Endothelial cell of umbilical vein (primary cell): Measurements from ENCODE around the gene MUC20. TPM values are rescaled to one million over a fixed set of nuclear protein-coding genes. Genes with fewer than 3 reads are reported as not detected.

ENCODE experiments used
- BruUV-seq: library from RNA; stranded (reverse); fragments of 400-500 nt; replicated peaks from 2 replicates; lab custom pipeline; 2021; lab: Mats Ljungman, UMichigan
- CTCF ChIA-PET: fragments of 300-600, 350-600 bp; sonication (Branson Sonifier 250); formaldehyde crosslinking; loops from one replicate; lab custom pipeline; 2021; ENCODE audit warnings: antibody characterized with exemption, inconsistent platforms; lab: Charles Lee
- POLR2A ChIA-PET: fragments of 300-600, 350-600 bp; sonication (Branson Sonifier 250); formaldehyde crosslinking; loops from one replicate; lab custom pipeline; 2021; ENCODE audit warnings: antibody characterized with exemption, inconsistent platforms; lab: Charles Lee
- DNase-seq: peaks from one replicate; pipeline ENCODE4 v3.0.0-alpha.2; 2011; ENCODE audit warnings: low read depth, low spot score
- FAIRE-seq: peaks from 2 replicates; lab custom pipeline; 2011; peaks lifted over from hg19 to GRCh38; lab: Jason Lieb, UNC
- H2AFZ ChIP-seq: 2 replicates; pipeline ENCODE4 v1.6.0; 2012; ENCODE audit warnings: low read depth, low read length, control low read depth, inconsistent platforms
- H3K27ac ChIP-seq: 2 replicates; pipeline ENCODE4 v1.5.1; 2011; ENCODE audit warnings: low read depth, mild to moderate bottlenecking, control low read depth, low read length, moderate library complexity; ENCODE audit not compliant: insufficient read depth
- H3K27me3 ChIP-seq, 2 experiments: 2 replicates each; pipeline versions ENCODE4 v1.6.0 to v1.6.1; 2011; ENCODE audit warnings: low read length in 2 of 2, mixed read lengths in 1 of 2; ENCODE audit not compliant: control insufficient read depth in 2 of 2, insufficient read depth in 2 of 2
- H3K36me3 ChIP-seq, 2 experiments: 2 replicates in 1 of 2; 3 replicates in 1 of 2; pipeline ENCODE4 v1.5.1; 2011; ENCODE audit warnings: low read length in 2 of 2, mild to moderate bottlenecking in 1 of 2, moderate library complexity in 1 of 2; ENCODE audit not compliant: control insufficient read depth in 2 of 2, insufficient read depth in 2 of 2; ENCODE audit errors: extremely low read depth in 1 of 2
- H3K4me1 ChIP-seq: 3 replicates; pipeline ENCODE4 v1.5.1; 2011; ENCODE audit warnings: mild to moderate bottlenecking, low read length; ENCODE audit not compliant: control insufficient read depth, insufficient read depth; ENCODE audit errors: extremely low read depth
- H3K4me2 ChIP-seq: 2 replicates; pipeline ENCODE4 v1.6.1; 2011; ENCODE audit warnings: low read length, control low read depth, mixed read lengths; ENCODE audit not compliant: insufficient read depth
- H3K4me3 ChIP-seq, 3 experiments: fragments of 200-600 bp in 1 of 3; sonication (generic), shearing (Covaris generic) in 1 of 3; replicated peaks in 1 of 3; 2 replicates each; pipeline ENCODE4 v1.5.1; 2011 to 2016; ENCODE audit warnings: control low read depth in 3 of 3, low read length in 3 of 3, mild to moderate bottlenecking in 2 of 3, inconsistent platforms in 1 of 3, low read depth in 1 of 3, moderate library complexity in 1 of 3; ENCODE audit not compliant: insufficient read depth in 1 of 3
- H3K79me2 ChIP-seq: 2 replicates; pipeline ENCODE4 v1.6.0; 2012; ENCODE audit warnings: low read length, inconsistent platforms; ENCODE audit not compliant: control insufficient read depth, insufficient read depth
- H3K9ac ChIP-seq: replicated peaks from 2 replicates; pipeline ENCODE3; 2011; ENCODE audit warnings: low read length, control low read depth; ENCODE audit not compliant: insufficient read depth; ENCODE audit errors: extremely low read depth
- H3K9me1 ChIP-seq: replicated peaks from 3 replicates; pipeline ENCODE4 v1.6.0; 2011; ENCODE audit warnings: mild to moderate bottlenecking, low read length; ENCODE audit not compliant: control insufficient read depth, insufficient read depth; ENCODE audit errors: extremely low read depth
- H3K9me3 ChIP-seq: replicated peaks from 2 replicates; pipeline ENCODE4 v1.5.1; 2012; ENCODE audit warnings: low read length, inconsistent platforms; ENCODE audit not compliant: control insufficient read depth, insufficient read depth
- H4K20me1 ChIP-seq: replicated peaks from 2 replicates; pipeline ENCODE3; 2011; ENCODE audit warnings: mild to moderate bottlenecking, low read length; ENCODE audit not compliant: control insufficient read depth, insufficient read depth; ENCODE audit errors: extremely low read depth
- EZH2 ChIP-seq: IDR thresholded peaks from 2 replicates; pipeline ENCODE4 v1.6.1; 2012; ENCODE audit warnings: borderline replicate concordance, low read depth, mild to moderate bottlenecking, moderate library complexity, low read length, inconsistent platforms; ENCODE audit not compliant: severe bottlenecking
- FOS ChIP-seq: IDR thresholded peaks from 2 replicates; pipeline ENCODE4 v1.6.1; 2011; ENCODE audit warnings: mild to moderate bottlenecking, low read length, moderate library complexity, borderline replicate concordance; ENCODE audit not compliant: insufficient read depth
- GATA2 ChIP-seq: IDR thresholded peaks from 2 replicates; pipeline ENCODE4 v1.7.0; 2011; ENCODE audit warnings: low read depth, mild to moderate bottlenecking, moderate library complexity, mixed read lengths, low read length; ENCODE audit not compliant: insufficient read length, insufficient read depth
- JUN ChIP-seq: IDR thresholded peaks from 2 replicates; pipeline ENCODE4 v1.6.1; 2011; ENCODE audit warnings: borderline replicate concordance, low read depth; ENCODE audit not compliant: insufficient read length, insufficient read depth
- MAX ChIP-seq: IDR thresholded peaks from 2 replicates; pipeline ENCODE4 v1.6.1; 2011; ENCODE audit not compliant: insufficient read depth, insufficient read length
- MYC ChIP-seq: IDR thresholded peaks from one replicate; pipeline ENCODE4 v1.6.1; 2011; ENCODE audit warnings: mild to moderate bottlenecking, low read depth, low read length
- POLR2A ChIP-seq: IDR thresholded peaks from 2 replicates; pipeline ENCODE4 v1.6.1; 2012; ENCODE audit warnings: low read depth, mild to moderate bottlenecking, control low read depth, low read length
- POLR2AphosphoS5 ChIP-seq: IDR thresholded peaks from 2 replicates; pipeline ENCODE4 v1.6.1; 2012; ENCODE audit warnings: low read depth, mild to moderate bottlenecking, control low read depth, low read length, moderate library complexity; ENCODE audit not compliant: insufficient read depth
- dilution Hi-C: fragments of 300-500 bp; cut with MboI; formaldehyde crosslinking; loops from one replicate; pipeline ENCODE4 v1.15.0; 2019; ENCODE audit warnings: low sequenced_read_pairs; ENCODE audit not compliant: extremely low pct_ligation_motif_present
- intact Hi-C: fragments of 100-400 bp; cut with micrococcal nuclease; formaldehyde crosslinking; loops from one replicate; pipeline ENCODE4 v1.10.0; 2022
- polyA plus RNA-seq, 4 experiments: library from polyadenylated mRNA; depleted of rRNA in 3 of 4; stranded (reverse) in 3 of 4; unstranded in 1 of 4; fragments of >200 nt; gene quantifications; 2 replicates each; pipeline versions ENCODE4 v1.2.1 to v1.2.3, GENCODE V29; 2011 to 2012; ENCODE audit warnings: missing spikeins in 1 of 4
- total RNA-seq: library from RNA; stranded (reverse); gene quantifications from 2 replicates; pipeline ENCODE4 v1.2.3, GENCODE V29; 2021
- TF ChIP-seq, protein P1 (sequence below), 2 donors: IDR thresholded peaks; 1 replicate in 1 of 2; 2 replicates in 1 of 2; pipeline ENCODE4 v1.5.1; 2011; ENCODE audit warnings: low read length in 2 of 2, mild to moderate bottlenecking in 2 of 2, moderate library complexity in 2 of 2, control low read depth in 1 of 2, inconsistent platforms in 1 of 2, low read depth in 1 of 2; ENCODE audit not compliant: insufficient read depth in 1 of 2; ENCODE audit errors: extremely low read depth in 1 of 2

The MUC20 gene
- total and polyA plus RNA-seq, 2 donors (not counting 3 experiments of a cell fraction or from before 2014, with no cell fraction given), result 0.62 TPM; not detected in 1

- CTCF ChIA-PET, result interaction anchor here (2.2 kb wide), 1 partner anchor 115 kb away, joined by 9 read pairs; no protein-coding TSS in a partner anchor
- DNase-seq (no peak), FAIRE-seq (no peak)
- H3K79me2 ChIP-seq, result no peaks in the 10 kb centered on the region
- BruUV-seq, result no TSS peak
- H3K4me2 ChIP-seq, result no peak overlapping the region
- H3K9ac ChIP-seq, result no peak overlapping the region
- no peak overlapping the region for H3K4me3 ChIP-seq
- peaks cover 0 to 5% of the 10 kb centered on the region in 2 experiments for H3K27me3 ChIP-seq
- dilution Hi-C loops (no loop called here), intact Hi-C loops (no loop called here)
- H3K36me3 ChIP-seq, result no peaks in the 10 kb centered on the region
- H3K4me1 ChIP-seq, result no peaks in the 10 kb centered on the region
- no peaks in the 10 kb centered on the region for H4K20me1 ChIP-seq
- no peak overlapping the region for H2AFZ ChIP-seq
- POLR2A ChIA-PET, result no interaction called here
- TF ChIP-seq MAX (no peak), MYC (no peak), EZH2 (no peak), FOS (no peak), POLR2A (no peak), POLR2AphosphoS5 (no peak), GATA2 (no peak), JUN (no peak)
- TF ChIP-seq, protein P1, sequence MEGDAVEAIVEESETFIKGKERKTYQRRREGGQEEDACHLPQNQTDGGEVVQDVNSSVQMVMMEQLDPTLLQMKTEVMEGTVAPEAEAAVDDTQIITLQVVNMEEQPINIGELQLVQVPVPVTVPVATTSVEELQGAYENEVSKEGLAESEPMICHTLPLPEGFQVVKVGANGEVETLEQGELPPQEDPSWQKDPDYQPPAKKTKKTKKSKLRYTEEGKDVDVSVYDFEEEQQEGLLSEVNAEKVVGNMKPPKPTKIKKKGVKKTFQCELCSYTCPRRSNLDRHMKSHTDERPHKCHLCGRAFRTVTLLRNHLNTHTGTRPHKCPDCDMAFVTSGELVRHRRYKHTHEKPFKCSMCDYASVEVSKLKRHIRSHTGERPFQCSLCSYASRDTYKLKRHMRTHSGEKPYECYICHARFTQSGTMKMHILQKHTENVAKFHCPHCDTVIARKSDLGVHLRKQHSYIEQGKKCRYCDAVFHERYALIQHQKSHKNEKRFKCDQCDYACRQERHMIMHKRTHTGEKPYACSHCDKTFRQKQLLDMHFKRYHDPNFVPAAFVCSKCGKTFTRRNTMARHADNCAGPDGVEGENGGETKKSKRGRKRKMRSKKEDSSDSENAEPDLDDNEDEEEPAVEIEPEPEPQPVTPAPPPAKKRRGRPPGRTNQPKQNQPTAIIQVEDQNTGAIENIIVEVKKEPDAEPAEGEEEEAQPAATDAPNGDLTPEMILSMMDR (IDR thresholded peaks at IDR 0.05; ENCODE audit: extremely low read depth in 1 of 2, insufficient read depth in 1 of 2, low read depth in 1 of 2, low read length in 2 of 2), result no peak
- H3K9me1 ChIP-seq, result no peaks in the 10 kb centered on the region
- no peaks in the 10 kb centered on the region for H3K9me3 ChIP-seq
- H3K27ac ChIP-seq, result no peak overlapping the region
Observed at GRCh38 chr3:195735036-195735695, 14.4 kb downstream of the MUC20 start.
